Tibial artery (tissue), 4 donors: ENCODE measurements around the gene ACAN.
A peak's percentile ranks its signal among the peaks of the same experiment; 100 is the strongest.

ENCODE experiments used
- DNase-seq, 2 donors: peaks; one replicate each; pipeline ENCODE4 v3.0.0-alpha.2; 2019
- H3K27ac ChIP-seq, 2 donors: fragments of 200-600 bp; sonication (generic) in 1 of 2; 1 replicate in 1 of 2; 2 replicates in 1 of 2; pipeline ENCODE4 v1.5.1; 2018 to 2019; ENCODE audit warnings: mild to moderate bottlenecking in 1 of 2
- H3K27me3 ChIP-seq, 2 donors: fragments of 200-600 bp; sonication (generic) in 1 of 2; one replicate each; pipeline versions ENCODE4 v1.5.1 to v1.6.0; 2016 to 2019
- H3K36me3 ChIP-seq, 3 donors: fragments of 200-600 bp; sonication (generic) in 2 of 3; one replicate each; pipeline ENCODE4 v1.5.1; 2016 to 2019; ENCODE audit warnings: mild to moderate bottlenecking in 2 of 3
- H3K4me1 ChIP-seq, 4 donors: fragments of 200-600 bp; sonication (generic) in 2 of 4; 1 replicate in 3 of 4; 2 replicates in 1 of 4; pipeline ENCODE4 v1.5.1; 2016 to 2019
- H3K4me3 ChIP-seq, 2 donors: fragments of 200-600 bp; sonication (generic) in 1 of 2; 1 replicate in 1 of 2; 2 replicates in 1 of 2; pipeline ENCODE4 v1.5.1; 2018 to 2019; ENCODE audit warnings: mild to moderate bottlenecking in 2 of 2
- H3K9me3 ChIP-seq, 3 donors: fragments of 200-600 bp; sonication (generic) in 1 of 3; one replicate each; pipeline ENCODE4 v1.5.1; 2016 to 2019
- intact Hi-C: fragments of 100-400 bp; cut with DNase I; formaldehyde crosslinking; loops from one replicate; pipeline ENCODE4 v1.15.0; 2023; ENCODE audit warnings: low total_unique reads
- TF ChIP-seq, protein P1 (sequence below), 2 experiments: fragments of 200-600 bp in 1 of 2; fragments of 450-650 bp in 1 of 2; IDR thresholded peaks; one replicate each; pipeline ENCODE4 v1.5.1; 2017 to 2019; ENCODE audit warnings: antibody characterized with exemption in 2 of 2, mild to moderate bottlenecking in 1 of 2, moderate library complexity in 1 of 2

The ACAN gene

DNA sequence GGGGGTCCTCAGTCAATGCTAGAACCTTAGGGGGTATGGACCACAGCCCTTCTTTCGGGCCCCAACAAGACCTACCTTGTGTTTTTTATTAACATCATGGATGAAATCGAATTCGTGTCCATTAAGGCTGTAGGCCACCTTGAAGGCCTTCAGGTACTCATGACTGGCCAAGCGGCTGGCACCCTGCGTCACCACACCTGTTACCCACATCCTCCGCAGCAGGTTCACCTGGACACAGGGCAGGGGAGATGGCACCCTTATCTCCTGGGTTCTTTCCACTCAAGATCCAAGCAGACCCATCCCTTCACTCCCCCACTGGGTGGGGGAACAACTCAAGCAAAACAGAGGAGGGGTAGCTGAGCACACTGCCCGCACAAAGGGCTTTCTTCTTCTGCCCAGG lies 103.3 kb downstream of the ACAN start:
- no peaks in the 10 kb centered on the region for H3K9me3 ChIP-seq
- peak overlapping the region in 1 of 2 donors; percentile 80 for H3K4me3 ChIP-seq
- intact Hi-C loops, result loop anchor here (5.0 kb wide), 1 partner anchor 96 kb away; no protein-coding TSS in a partner anchor
- H3K27ac ChIP-seq, result peak overlapping the region; percentile 87 to 95
- peaks cover 74 to 89% (median 82%) of the 10 kb centered on the region in 3 donors for H3K36me3 ChIP-seq
- peaks cover 6 to 100% (median 83%) of the 10 kb centered on the region in 4 donors for H3K4me1 ChIP-seq
- TF ChIP-seq, protein P1, sequence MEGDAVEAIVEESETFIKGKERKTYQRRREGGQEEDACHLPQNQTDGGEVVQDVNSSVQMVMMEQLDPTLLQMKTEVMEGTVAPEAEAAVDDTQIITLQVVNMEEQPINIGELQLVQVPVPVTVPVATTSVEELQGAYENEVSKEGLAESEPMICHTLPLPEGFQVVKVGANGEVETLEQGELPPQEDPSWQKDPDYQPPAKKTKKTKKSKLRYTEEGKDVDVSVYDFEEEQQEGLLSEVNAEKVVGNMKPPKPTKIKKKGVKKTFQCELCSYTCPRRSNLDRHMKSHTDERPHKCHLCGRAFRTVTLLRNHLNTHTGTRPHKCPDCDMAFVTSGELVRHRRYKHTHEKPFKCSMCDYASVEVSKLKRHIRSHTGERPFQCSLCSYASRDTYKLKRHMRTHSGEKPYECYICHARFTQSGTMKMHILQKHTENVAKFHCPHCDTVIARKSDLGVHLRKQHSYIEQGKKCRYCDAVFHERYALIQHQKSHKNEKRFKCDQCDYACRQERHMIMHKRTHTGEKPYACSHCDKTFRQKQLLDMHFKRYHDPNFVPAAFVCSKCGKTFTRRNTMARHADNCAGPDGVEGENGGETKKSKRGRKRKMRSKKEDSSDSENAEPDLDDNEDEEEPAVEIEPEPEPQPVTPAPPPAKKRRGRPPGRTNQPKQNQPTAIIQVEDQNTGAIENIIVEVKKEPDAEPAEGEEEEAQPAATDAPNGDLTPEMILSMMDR (IDR thresholded peaks at IDR 0.05), result no peak
- no peak for DNase-seq
- H3K27me3 ChIP-seq, result no peaks in the 10 kb centered on the region

DNA sequence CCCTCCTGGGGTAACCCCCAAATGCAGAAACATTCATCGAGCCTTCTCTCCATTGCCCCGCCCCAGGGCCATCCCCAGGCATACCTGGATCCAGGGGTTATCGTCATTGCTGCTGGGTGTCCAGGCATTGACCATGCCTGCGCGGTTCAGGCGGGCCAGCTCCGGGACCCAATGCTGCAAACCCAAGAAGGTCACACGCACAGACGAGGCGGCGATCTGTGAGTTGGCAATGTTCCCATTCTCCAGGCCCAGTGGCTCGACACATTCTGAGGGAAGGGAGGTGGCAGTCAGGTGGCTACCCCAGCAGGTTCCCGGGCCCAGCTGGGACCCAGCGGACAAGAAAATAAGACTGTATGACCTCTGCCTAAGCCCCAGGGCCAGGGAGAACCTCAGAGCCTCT lies 103.9 kb downstream of the ACAN start:
- Histone ChIP-seq H3K27me3 (no peaks in the 10 kb centered on the region), H3K9me3 (no peaks in the 10 kb centered on the region), H3K4me1 (peaks cover 6 to 97% (median 79%) of the 10 kb centered on the region in 4 donors), H3K4me3 (peak overlapping the region; percentile 80), H3K27ac (peak overlapping the region; percentile 87 to 95), H3K36me3 (peaks cover 70 to 84% (median 76%) of the 10 kb centered on the region in 3 donors)
- DNase-seq, result no peak
- intact Hi-C loops, result loop anchor here (5.0 kb wide), 1 partner anchor 95 kb away; no protein-coding TSS in a partner anchor
- TF ChIP-seq, protein P1 (IDR thresholded peaks at IDR 0.05), result no peak

DNA sequence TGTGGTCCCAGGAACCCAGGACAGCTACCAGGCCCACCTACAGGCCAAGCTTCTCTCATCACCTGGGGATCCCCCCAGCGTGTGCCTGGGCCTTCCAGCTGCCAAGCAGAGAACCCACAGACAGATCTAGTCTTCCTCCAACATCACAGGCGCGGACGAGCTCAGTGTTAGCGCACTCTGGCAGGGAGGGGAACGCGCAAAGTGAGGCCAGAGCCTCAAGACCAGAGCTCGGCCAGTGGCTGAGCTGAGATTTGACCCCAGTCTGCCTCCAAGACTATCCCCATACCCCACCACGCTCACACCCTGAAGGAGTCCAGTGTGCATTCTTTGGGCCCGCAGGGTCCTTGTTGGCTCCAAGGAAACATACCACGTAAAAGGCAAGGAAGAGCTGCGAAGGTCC lies 104.9 kb downstream of the ACAN start:
- H3K9me3 ChIP-seq, result no peaks in the 10 kb centered on the region
- TF ChIP-seq, protein P1 (IDR thresholded peaks at IDR 0.05), result no peak
- H3K4me3 ChIP-seq, result peak overlapping the region; percentile 80
- peak overlapping the region; percentile 87 to 95 for H3K27ac ChIP-seq
- peaks cover 61 to 74% (median 66%) of the 10 kb centered on the region in 3 donors for H3K36me3 ChIP-seq
- no peaks in the 10 kb centered on the region for H3K27me3 ChIP-seq
- H3K4me1 ChIP-seq, result peaks cover 6 to 87% (median 70%) of the 10 kb centered on the region in 4 donors
- no peak for DNase-seq
- intact Hi-C loops, result loop anchor here (5.0 kb wide), 1 partner anchor 94 kb away; no protein-coding TSS in a partner anchor

DNA sequence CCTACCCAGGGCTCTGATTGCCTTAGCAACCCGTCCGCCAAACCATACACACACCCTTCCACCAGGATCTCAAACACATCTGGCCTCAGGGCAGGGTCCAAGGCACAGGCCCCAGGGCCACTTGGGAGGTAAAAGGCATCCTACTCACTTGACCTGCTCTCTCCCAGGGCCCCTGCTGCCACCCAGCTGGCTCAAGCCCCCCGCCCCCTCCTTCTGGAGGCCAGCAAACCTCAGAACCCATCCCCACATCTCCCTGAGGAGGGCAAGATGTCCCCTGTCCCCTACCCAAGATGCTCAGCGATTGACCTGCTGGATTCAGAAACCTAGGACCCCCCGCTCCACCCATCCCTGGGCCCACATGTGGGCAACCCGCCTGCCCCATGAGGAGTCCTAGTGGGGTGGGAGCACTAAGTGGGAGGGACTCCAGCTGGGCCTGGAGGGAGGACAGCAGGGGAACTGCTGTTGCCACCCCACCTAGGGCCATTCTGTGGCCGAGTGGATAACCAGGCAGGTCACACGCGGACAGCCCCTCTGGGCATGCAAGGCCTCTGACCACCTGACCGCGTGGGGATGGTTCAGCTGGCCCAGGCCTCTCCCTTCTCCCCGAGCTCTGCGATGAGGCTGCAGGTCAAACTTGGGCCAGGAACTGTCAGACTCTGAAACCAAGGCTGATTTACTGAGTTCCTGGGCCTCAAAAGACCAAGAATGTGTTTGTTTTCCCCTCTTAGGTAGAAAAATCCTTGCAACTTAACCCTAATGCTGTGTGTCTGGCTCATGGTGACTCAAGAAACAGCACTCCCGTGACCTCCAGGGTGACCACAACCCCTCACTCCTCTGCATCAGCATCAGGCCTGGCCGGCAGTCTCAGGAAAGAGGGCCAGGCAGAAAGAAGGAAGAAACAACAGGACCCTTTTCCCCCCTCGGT lies 105.7 kb downstream of the ACAN start:
- no peaks in the 10 kb centered on the region for H3K9me3 ChIP-seq
- intact Hi-C loops, result loop anchor here (5.0 kb wide), 1 partner anchor 93 kb away; no protein-coding TSS in a partner anchor
- peak overlapping the region; percentile 87 to 95 for H3K27ac ChIP-seq
- no peak for DNase-seq
- H3K27me3 ChIP-seq, result no peaks in the 10 kb centered on the region
- peaks cover 6 to 85% (median 72%) of the 10 kb centered on the region in 4 donors for H3K4me1 ChIP-seq
- peaks cover 53 to 65% (median 58%) of the 10 kb centered on the region in 3 donors for H3K36me3 ChIP-seq
- H3K4me3 ChIP-seq, result peak overlapping the region; percentile 80
- TF ChIP-seq, protein P1 (IDR thresholded peaks at IDR 0.05), result no peak

DNA sequence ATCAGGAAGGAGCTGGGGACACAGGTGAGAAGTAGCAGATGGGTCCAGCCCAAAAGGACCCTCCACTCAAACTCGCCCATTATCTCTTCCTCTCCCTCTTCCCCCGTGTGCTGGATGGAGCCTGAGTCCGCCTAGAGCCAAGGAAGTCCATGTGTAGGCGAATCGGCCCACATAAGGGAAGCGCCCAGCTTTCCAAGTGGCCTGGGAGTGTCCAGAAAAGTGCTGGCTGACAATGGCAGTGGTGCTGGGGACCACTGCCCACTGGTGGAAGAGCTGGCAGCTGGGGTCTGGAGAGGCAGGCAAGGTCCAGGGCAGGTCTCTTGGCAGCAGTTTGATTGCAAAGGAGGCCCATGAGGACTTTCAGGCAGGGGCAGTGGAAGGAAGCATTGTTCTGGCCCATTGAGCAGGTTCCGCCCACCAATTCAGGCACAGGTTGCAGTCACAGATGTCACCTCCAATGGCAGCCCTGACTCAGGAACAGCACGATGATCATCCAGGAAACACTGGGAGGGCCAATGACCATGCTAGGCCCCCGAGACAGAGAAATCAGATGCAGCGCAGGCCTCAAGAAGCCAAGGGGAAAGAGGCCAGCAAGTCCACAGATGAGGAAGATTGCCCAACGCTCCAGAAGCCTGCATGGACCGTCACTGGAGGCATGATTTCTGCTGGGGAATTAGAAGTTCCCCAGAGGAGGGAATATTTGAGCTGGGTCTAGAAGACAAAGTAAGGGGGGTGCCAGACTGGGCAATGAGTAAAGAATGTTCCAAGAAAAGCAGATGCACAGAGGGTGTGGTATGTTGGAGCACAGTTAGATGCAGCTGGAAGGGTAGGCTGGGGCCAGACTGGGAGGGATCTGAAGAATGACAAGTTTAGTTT lies 107.0 kb downstream of the ACAN start:
- Histone ChIP-seq H3K36me3 (peaks cover 45 to 59% (median 49%) of the 10 kb centered on the region in 3 donors), H3K4me3 (peak overlapping the region; percentile 80), H3K4me1 (peaks cover 4 to 83% (median 66%) of the 10 kb centered on the region in 4 donors), H3K27me3 (no peaks in the 10 kb centered on the region), H3K9me3 (no peaks in the 10 kb centered on the region), H3K27ac (peak overlapping the region; percentile 87 to 95)
- DNase-seq, result no peak
- TF ChIP-seq, protein P1 (IDR thresholded peaks at IDR 0.05), result no peak
- intact Hi-C loops, result loop anchor here (5.0 to 10.0 kb wide), 2 partner anchors 92 to 665 kb away; no protein-coding TSS in a partner anchor
